Transverse colon (tissue), 4 donors: Measurements from ENCODE around the gene JAG1. TPM values are rescaled to one million over a fixed set of nuclear protein-coding genes. Genes with fewer than 3 reads are reported as not detected.
A peak's percentile ranks its signal among the peaks of the same experiment; 100 is the strongest.

Experiments used
- DNase-seq: peaks from one replicate; pipeline ENCODE4 v3.0.0-alpha.2; 2019
- H3K27ac ChIP-seq, 4 donors: fragments of 200-600 bp; sonication (generic); 2 replicates each; pipeline ENCODE4 v1.5.1; 2016 to 2018; ENCODE audit warnings: inconsistent platforms in 4 of 4
- H3K27me3 ChIP-seq: fragments of 200-600 bp; sonication (generic); 2 replicates; pipeline ENCODE4 v1.5.1; 2017; ENCODE audit warnings: inconsistent platforms
- H3K36me3 ChIP-seq, 4 donors: fragments of 200-600 bp; sonication (generic); 2 replicates each; pipeline ENCODE4 v1.5.1; 2017 to 2019; ENCODE audit warnings: inconsistent platforms in 4 of 4
- H3K4me1 ChIP-seq, 4 donors: fragments of 200-600 bp; sonication (generic); 2 replicates each; pipeline ENCODE4 v1.5.1; 2017 to 2020; ENCODE audit warnings: inconsistent platforms in 4 of 4
- H3K4me3 ChIP-seq, 4 donors: fragments of 200-600 bp; sonication (generic); 1 replicate in 1 of 4; 2 replicates in 3 of 4; pipeline versions ENCODE4 v1.5.1 to v1.6.1; 2017 to 2019; ENCODE audit warnings: inconsistent platforms in 4 of 4
- H3K9me3 ChIP-seq, 2 donors: fragments of 200-600 bp; sonication (generic); 2 replicates each; pipeline ENCODE4 v1.5.1; 2017 to 2019; ENCODE audit warnings: inconsistent platforms in 2 of 2
- EP300 ChIP-seq: sonication (generic); formaldehyde crosslinking; IDR thresholded peaks from one replicate; pipeline ENCODE4 v1.6.1; 2017; ENCODE audit warnings: antibody characterized with exemption, low read depth
- POLR2A ChIP-seq: fragments of 450-650 bp; IDR thresholded peaks from one replicate; pipeline ENCODE4 v1.6.1; 2016; ENCODE audit warnings: antibody characterized with exemption, mild to moderate bottlenecking, moderate library complexity
- POLR2AphosphoS5 ChIP-seq, 3 donors: sonication (generic); formaldehyde crosslinking; IDR thresholded peaks; one replicate each; pipeline ENCODE4 v1.6.1; 2016; ENCODE audit warnings: antibody characterized with exemption in 3 of 3
- WGBS, 2 donors: methylation state at CpG; one replicate each; pipeline ENCODE4 v1.1.5; 2018; ENCODE audit warnings: low coverage in 1 of 2; 5-methylcytosine and 5-hydroxymethylcytosine counted together
- in situ Hi-C, 4 donors: fragments of 200-750 bp; cut with MboI; loops; one replicate each; pipeline versions ENCODE4 v1.15.0 to v1.15.1; 2017; ENCODE audit warnings: low sequenced_read_pairs in 3 of 4, low pct_ligation_motif_present in 1 of 4, low pct_unique_long_range_greater_than_20kb in 1 of 4
- intact Hi-C: fragments of 100-400 bp; cut with DNase I; formaldehyde crosslinking; loops from one replicate; pipeline ENCODE4 v1.15.1; 2023; ENCODE audit warnings: low total_unique reads
- total RNA-seq, 4 donors: library from RNA; depleted of rRNA; stranded (reverse); fragments of >200 nt; gene quantifications; one replicate each; pipeline ENCODE4 v1.1.0, GENCODE V29; 2016
- TF ChIP-seq, protein P1 (sequence below), 5 experiments: fragments of 200-600 bp in 3 of 5; fragments of 450-650 bp in 2 of 5; sonication (generic) in 3 of 5; IDR thresholded peaks; 1 replicate in 2 of 5; 2 replicates in 3 of 5; pipeline ENCODE4 v1.5.1; 2016 to 2017; ENCODE audit warnings: antibody characterized with exemption in 5 of 5, inconsistent platforms in 3 of 5, mild to moderate bottlenecking in 2 of 5, moderate library complexity in 1 of 5

Gene JAG1
- total RNA-seq, 4 donors from 2014 or later = 75.0 to 117 (median 109) TPM

GRCh38 chr20:10659651-10660601, 13.9 kb downstream of the JAG1 start:
- peak overlapping the region; percentile 61 to 74 (median 61) for H3K27ac ChIP-seq

GRCh38 chr20:10658876-10659632, 14.7 kb downstream of the JAG1 start:
- no peak for DNase-seq
- peak overlapping the region; percentile 61 to 74 (median 61) for H3K27ac ChIP-seq
- no peaks in the 10 kb centered on the region for H3K27me3 ChIP-seq
- intact Hi-C loops (no loop called here), in situ Hi-C loops (loop anchor here in 1 of 4 donors (25.0 kb wide), 1 partner anchor 197 kb away; no protein-coding TSS in a partner anchor)
- H3K9me3 ChIP-seq = no peaks in the 10 kb centered on the region
- H3K4me1 ChIP-seq = peaks cover 21 to 59% (median 31%) of the 10 kb centered on the region in 4 donors
- no peak overlapping the region for H3K4me3 ChIP-seq
- WGBS, 2 donors = 47 to 48% methylated on average over 5 of the region's 5 CpGs
- H3K36me3 ChIP-seq = peaks cover 0 to 44% (median 16%) of the 10 kb centered on the region in 4 donors
- TF ChIP-seq EP300 = no peak
- TF ChIP-seq POLR2AphosphoS5 (IDR thresholded peaks at IDR 0.05) = no peak
- TF ChIP-seq POLR2A = no peak
- TF ChIP-seq, protein P1, sequence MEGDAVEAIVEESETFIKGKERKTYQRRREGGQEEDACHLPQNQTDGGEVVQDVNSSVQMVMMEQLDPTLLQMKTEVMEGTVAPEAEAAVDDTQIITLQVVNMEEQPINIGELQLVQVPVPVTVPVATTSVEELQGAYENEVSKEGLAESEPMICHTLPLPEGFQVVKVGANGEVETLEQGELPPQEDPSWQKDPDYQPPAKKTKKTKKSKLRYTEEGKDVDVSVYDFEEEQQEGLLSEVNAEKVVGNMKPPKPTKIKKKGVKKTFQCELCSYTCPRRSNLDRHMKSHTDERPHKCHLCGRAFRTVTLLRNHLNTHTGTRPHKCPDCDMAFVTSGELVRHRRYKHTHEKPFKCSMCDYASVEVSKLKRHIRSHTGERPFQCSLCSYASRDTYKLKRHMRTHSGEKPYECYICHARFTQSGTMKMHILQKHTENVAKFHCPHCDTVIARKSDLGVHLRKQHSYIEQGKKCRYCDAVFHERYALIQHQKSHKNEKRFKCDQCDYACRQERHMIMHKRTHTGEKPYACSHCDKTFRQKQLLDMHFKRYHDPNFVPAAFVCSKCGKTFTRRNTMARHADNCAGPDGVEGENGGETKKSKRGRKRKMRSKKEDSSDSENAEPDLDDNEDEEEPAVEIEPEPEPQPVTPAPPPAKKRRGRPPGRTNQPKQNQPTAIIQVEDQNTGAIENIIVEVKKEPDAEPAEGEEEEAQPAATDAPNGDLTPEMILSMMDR (IDR thresholded peaks at IDR 0.05) = no peak

More at GRCh38 chr20:10659651-10660601, 13.9 kb downstream of the JAG1 start:
- TF ChIP-seq POLR2A (no peak), POLR2AphosphoS5 (IDR thresholded peaks at IDR 0.05) (no peak), EP300 (no peak)
- TF ChIP-seq, protein P1 (IDR thresholded peaks at IDR 0.05) = no peak
- Histone ChIP-seq H3K9me3 (no peaks in the 10 kb centered on the region), H3K36me3 (peaks cover 0 to 44% (median 16%) of the 10 kb centered on the region in 4 donors), H3K27me3 (no peaks in the 10 kb centered on the region), H3K4me3 (no peak overlapping the region), H3K4me1 (peaks cover 19 to 57% (median 24%) of the 10 kb centered on the region in 4 donors)
- intact Hi-C loops (no loop called here), in situ Hi-C loops (loop anchor here in 1 of 4 donors (25.0 kb wide), 1 partner anchor 198 kb away; no protein-coding TSS in a partner anchor)
- peak; percentile 5 for DNase-seq
- WGBS, 2 donors = 74 to 83% methylated on average over 10 to 12 of the region's 12 CpGs

- no peaks in the 10 kb centered on the region for H3K27me3 ChIP-seq
- H3K4me3 ChIP-seq = no peak overlapping the region
- H3K36me3 ChIP-seq = peaks cover 0 to 37% (median 15%) of the 10 kb centered on the region in 4 donors
- TF ChIP-seq EP300 (no peak), POLR2AphosphoS5 (IDR thresholded peaks at IDR 0.05) (no peak), POLR2A (no peak)
- TF ChIP-seq, protein P1 (IDR thresholded peaks at IDR 0.05) = no peak
- peaks cover 22 to 67% (median 31%) of the 10 kb centered on the region in 4 donors for H3K4me1 ChIP-seq
- 80 to 87% methylated on average over 1 to 13 of the region's 13 CpGs for WGBS, 2 donors
- in situ Hi-C loops = loop anchor here in 1 of 4 donors (25.0 kb wide), 1 partner anchor 196 kb away; no protein-coding TSS in a partner anchor
- intact Hi-C loops = no loop called here
- no peak for DNase-seq
- no peaks in the 10 kb centered on the region for H3K9me3 ChIP-seq
- peak overlapping the region; percentile 6 to 74 (median 61) for H3K27ac ChIP-seq
These were observed 15.6 kb downstream of the JAG1 start for GRCh38 chr20:10658051-10658823.
